ENCODE results near the gene MYO3B.

The MYO3B gene

DNA sequence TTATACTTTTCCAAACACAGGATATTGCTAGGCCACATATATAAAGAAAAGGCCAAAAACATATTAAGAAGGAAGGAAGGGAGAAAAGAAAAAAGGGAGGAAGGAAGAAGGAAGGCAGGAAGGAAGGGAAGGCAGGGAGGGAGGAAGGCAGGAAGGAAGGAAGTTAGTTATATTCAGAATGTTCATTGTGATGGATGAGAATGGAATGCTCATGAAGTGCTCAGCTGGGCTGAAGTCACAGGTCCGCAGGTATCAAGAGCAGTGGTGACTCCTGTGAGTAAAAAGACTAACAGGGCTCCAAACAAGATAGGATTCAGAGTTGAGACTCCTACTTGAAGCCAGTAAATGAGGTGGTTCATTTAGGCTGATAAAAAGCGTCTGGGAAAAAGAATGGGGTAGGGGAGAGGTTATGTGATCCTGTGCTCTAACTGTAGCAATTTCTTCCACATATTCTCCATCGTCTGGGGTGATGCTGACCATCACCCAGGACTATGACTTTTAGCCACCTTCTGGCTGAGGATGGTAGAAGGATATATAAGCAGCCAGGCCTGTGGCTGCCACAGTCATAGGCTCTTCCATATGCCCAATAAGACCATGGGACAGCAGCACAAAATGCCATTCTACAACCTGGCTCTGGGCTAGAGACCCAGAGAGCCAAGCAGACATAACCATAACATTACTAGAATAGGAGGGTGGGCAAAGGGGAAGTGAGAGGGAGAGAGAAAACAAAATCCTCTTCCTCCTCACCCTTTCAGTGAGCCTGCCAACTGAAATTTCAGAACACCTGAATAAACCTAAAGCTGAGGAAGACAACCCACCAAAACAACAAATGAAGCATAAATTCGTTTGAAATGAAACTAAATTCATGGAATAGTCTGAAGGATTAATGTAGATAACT lies 173.2 kb downstream of the MYO3B start:
- H3K27ac ChIP-seq: no peak overlapping the region

DNA sequence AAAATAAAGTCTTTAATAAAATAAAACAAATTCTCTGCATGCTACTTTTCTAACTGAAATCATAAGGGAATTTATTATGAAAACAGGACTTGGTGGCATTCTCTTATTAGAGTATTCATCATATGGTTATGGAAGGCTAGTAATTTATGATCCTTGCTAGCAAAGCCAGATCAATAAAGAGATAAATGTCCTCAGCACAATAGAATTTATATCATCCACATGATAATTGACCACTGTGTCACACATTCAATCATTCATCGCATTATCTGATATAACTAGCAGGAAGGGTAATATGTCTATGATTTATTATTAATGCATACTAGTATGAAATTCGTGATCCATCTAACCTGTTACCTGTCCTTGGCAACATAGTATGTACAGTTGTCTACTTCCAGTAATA lies 175.8 kb downstream of the MYO3B start:
- TF ChIP-seq, protein P1, sequence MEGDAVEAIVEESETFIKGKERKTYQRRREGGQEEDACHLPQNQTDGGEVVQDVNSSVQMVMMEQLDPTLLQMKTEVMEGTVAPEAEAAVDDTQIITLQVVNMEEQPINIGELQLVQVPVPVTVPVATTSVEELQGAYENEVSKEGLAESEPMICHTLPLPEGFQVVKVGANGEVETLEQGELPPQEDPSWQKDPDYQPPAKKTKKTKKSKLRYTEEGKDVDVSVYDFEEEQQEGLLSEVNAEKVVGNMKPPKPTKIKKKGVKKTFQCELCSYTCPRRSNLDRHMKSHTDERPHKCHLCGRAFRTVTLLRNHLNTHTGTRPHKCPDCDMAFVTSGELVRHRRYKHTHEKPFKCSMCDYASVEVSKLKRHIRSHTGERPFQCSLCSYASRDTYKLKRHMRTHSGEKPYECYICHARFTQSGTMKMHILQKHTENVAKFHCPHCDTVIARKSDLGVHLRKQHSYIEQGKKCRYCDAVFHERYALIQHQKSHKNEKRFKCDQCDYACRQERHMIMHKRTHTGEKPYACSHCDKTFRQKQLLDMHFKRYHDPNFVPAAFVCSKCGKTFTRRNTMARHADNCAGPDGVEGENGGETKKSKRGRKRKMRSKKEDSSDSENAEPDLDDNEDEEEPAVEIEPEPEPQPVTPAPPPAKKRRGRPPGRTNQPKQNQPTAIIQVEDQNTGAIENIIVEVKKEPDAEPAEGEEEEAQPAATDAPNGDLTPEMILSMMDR (IDR thresholded peaks at IDR 0.05): no peak
- no peak overlapping the region for H3K27ac ChIP-seq
- DNase-seq (ENCODE audit: low spot score): no peak
- H3K4me3 ChIP-seq: no peak overlapping the region

More for the DNA sequence above, 173.2 kb downstream of the MYO3B start:
- H3K4me3 ChIP-seq: no peak overlapping the region
- no peak for DNase-seq (ENCODE audit: low spot score)
- TF ChIP-seq, protein P1 (IDR thresholded peaks at IDR 0.05): no peak

GRCh38 chr2:170354388-170354787 lies 176.4 kb downstream of the MYO3B start:
- no peak overlapping the region for H3K4me3 ChIP-seq
- TF ChIP-seq, protein P1 (IDR thresholded peaks at IDR 0.05): no peak
- H3K27ac ChIP-seq: no peak overlapping the region
- DNase-seq (ENCODE audit: low spot score): no peak

GRCh38 chr2:170354855-170355780 lies 177.2 kb downstream of the MYO3B start:
- TF ChIP-seq, protein P1 (IDR thresholded peaks at IDR 0.05): no peak
- H3K4me3 ChIP-seq: no peak overlapping the region
- no peak for DNase-seq (ENCODE audit: low spot score)
- H3K27ac ChIP-seq: no peak overlapping the region

DNA sequence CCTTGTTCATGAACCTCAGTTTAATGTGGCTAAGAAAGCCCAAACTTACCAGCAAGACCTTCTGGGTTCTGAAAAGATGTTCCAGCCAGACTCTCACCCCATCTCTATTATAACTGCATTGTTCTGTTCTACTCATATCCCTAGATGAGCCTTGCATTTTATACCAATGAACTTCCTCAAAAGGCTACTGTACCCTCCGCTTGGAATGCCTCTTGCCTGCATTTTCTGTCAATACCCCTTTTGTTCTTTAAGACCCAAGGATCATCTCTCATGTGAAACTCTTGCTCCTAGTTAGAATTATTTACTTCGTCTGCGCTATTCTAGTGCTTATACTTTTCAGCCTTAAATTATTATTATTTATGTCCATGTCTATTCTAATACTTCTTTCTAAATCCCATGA lies 181.5 kb downstream of the MYO3B start:
- no peak overlapping the region for H3K27ac ChIP-seq
- TF ChIP-seq, protein P1 (IDR thresholded peaks at IDR 0.05): no peak
- no peak for DNase-seq (ENCODE audit: low spot score)
- H3K4me3 ChIP-seq: no peak overlapping the region

DNA sequence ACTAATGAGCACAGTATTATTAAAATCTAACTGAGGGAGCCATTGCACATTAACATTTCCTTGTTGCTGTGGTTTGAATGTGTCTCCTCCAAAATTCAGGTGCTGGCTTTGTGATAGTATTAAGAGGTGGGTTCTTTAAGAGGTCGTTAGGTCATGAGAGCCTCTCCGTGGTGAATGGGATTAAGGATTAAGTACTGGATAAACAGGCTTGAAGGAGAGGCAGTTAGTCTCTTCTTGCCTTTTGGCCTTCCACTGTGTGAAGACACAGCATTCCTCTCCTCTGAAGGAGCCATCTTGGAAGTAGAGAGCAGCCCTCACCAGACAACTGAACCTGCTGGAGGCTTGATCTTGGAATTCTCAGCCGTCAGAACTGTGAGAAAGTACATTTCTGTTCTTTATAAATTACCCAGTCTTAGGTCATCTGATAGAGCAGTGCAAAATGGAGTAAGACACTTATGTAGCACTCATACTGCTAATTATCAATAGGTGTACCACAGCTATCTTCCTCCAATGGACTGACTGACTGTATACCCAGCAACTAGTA lies 182.7 kb downstream of the MYO3B start:
- Histone ChIP-seq H3K27ac (no peak overlapping the region), H3K4me3 (no peak overlapping the region)
- no peak for DNase-seq (ENCODE audit: low spot score)
- TF ChIP-seq, protein P1 (IDR thresholded peaks at IDR 0.05): no peak

Data from coronary artery (tissue), 2 donors.